H1 (cell line): ENCODE results near the gene DVL3. TPM values are rescaled to one million over a fixed set of nuclear protein-coding genes. Genes with fewer than 3 reads are reported as not detected.

Source experiments
- ATF3 ChIP-seq: IDR thresholded peaks from 2 replicates; pipeline ENCODE4 v1.6.1; 2011; ENCODE audit warnings: low read depth, mild to moderate bottlenecking, low read length; ENCODE audit not compliant: insufficient read depth
- CHD7 ChIP-seq: fragments of 300-600 bp; sonication (generic); IDR thresholded peaks from 2 replicates; pipeline ENCODE4 v1.7.1; 2012; ENCODE audit warnings: low read length, moderate library complexity, mild to moderate bottlenecking, inconsistent platforms; ENCODE audit not compliant: insufficient replicate concordance
- EP300 ChIP-seq, 2 experiments: IDR thresholded peaks; 1 replicate in 1 of 2; 2 replicates in 1 of 2; pipeline ENCODE4 v1.6.1; 2011 to 2012; ENCODE audit warnings: low read depth in 2 of 2, low read length in 2 of 2, mild to moderate bottlenecking in 2 of 2, borderline replicate concordance in 1 of 2, inconsistent platforms in 1 of 2, moderate library complexity in 1 of 2
- MAX ChIP-seq: IDR thresholded peaks from 2 replicates; pipeline ENCODE4 v1.6.1; 2012; ENCODE audit warnings: inconsistent platforms
- PHF8 ChIP-seq: fragments of 200-600 bp; sonication (generic); conservative IDR thresholded peaks from 2 replicates; pipeline ENCODE4 v1.7.1; 2012; ENCODE audit warnings: low read depth, mild to moderate bottlenecking, inconsistent platforms, low read length, moderate library complexity
- USF2 ChIP-seq: IDR thresholded peaks from 2 replicates; pipeline ENCODE4 v1.6.1; 2011; ENCODE audit warnings: low read length, improper control_type of control experiment
- polyA plus RNA-seq, 7 experiments: library from polyadenylated mRNA; depleted of rRNA in 3 of 7; stranded (reverse) in 5 of 7; unstranded in 2 of 7; fragments of >200 nt in 5 of 7; fragments of 200-250 nt in 2 of 7; gene quantifications; 1 replicate in 5 of 7; 2 replicates in 1 of 7; 4 replicates in 1 of 7; pipeline versions ENCODE4 v1.2.1 to v1.2.3, GENCODE V29; 2011 to 2013; ENCODE audit warnings: missing spikeins in 2 of 7, mixed read lengths in 2 of 7
- total RNA-seq: library from RNA; stranded (reverse); fragmentation: NEBNext Ultra II Directional; extraction: Animal tissue kit (Norgen Biotek cat#: 25700); gene quantifications from 2 replicates; pipeline ENCODE4 v1.2.1, GENCODE V29; 2021

DVL3 gene
- total and polyA plus RNA-seq, 2 of the 8 experiments (the other 6 are each of a cell fraction or from before 2014, with no cell fraction given) = 38.5 to 66.6 TPM

- TF ChIP-seq MAX (no peak), EP300 (IDR thresholded peaks at IDR 0.05; ENCODE audit: borderline replicate concordance in 1 of 2, low read depth in 2 of 2, low read length in 2 of 2) (no peak), PHF8 (no peak), USF2 (no peak), CHD7 (no peak), ATF3 (no peak)
- TF ChIP-seq, all 59 proteins: peak for 0
Observed at GRCh38 chr3:184172681-184173373, 17.6 kb downstream of the DVL3 start (continued).
